Small intestine (tissue), 7 donors: ENCODE measurements around the gene NCBP3. TPM values are rescaled to one million over a fixed set of nuclear protein-coding genes. Genes with fewer than 3 reads are reported as not detected.

Experiments
- DNase-seq, 2 donors: peaks; one replicate each; pipeline versions ENCODE4 v3.0.0 to v3.0.0-alpha.2; 2013
- FAIRE-seq: peaks from 2 replicates; lab custom pipeline; 2012; peaks lifted over from hg19 to GRCh38; lab: Jason Lieb, UNC
- H3K27ac ChIP-seq, 3 donors: one replicate each; pipeline ENCODE4 v1.5.1; 2013; ENCODE audit warnings: low read length in 2 of 3, mild to moderate bottlenecking in 2 of 3, control low read depth in 1 of 3, inconsistent platforms in 1 of 3, low read depth in 1 of 3, moderate library complexity in 1 of 3
- H3K27me3 ChIP-seq, 3 donors: one replicate each; pipeline ENCODE4 v1.6.1; 2013; ENCODE audit warnings: low read length in 3 of 3, inconsistent platforms in 1 of 3; ENCODE audit not compliant: control insufficient read depth in 3 of 3, insufficient read depth in 3 of 3
- H3K36me3 ChIP-seq, 3 donors: one replicate each; pipeline ENCODE4 v1.6.1; 2013; ENCODE audit warnings: low read length in 3 of 3, inconsistent platforms in 1 of 3, low read depth in 1 of 3, mild to moderate bottlenecking in 1 of 3, moderate library complexity in 1 of 3; ENCODE audit not compliant: control insufficient read depth in 3 of 3, insufficient read depth in 2 of 3
- H3K4me1 ChIP-seq, 3 donors: one replicate each; pipeline ENCODE4 v1.6.1; 2013; ENCODE audit warnings: low read length in 2 of 3, inconsistent platforms in 1 of 3, low read depth in 1 of 3, mild to moderate bottlenecking in 1 of 3, moderate library complexity in 1 of 3; ENCODE audit not compliant: control insufficient read depth in 3 of 3, insufficient read depth in 2 of 3
- H3K4me3 ChIP-seq, 3 donors: one replicate each; pipeline ENCODE4 v1.5.1; 2013; ENCODE audit warnings: low read length in 3 of 3, control low read depth in 1 of 3, inconsistent platforms in 1 of 3, low read depth in 1 of 3, mild to moderate bottlenecking in 1 of 3, moderate library complexity in 1 of 3
- H3K9me3 ChIP-seq, 2 donors: one replicate each; pipeline ENCODE4 v1.6.1; 2013; ENCODE audit warnings: low read depth in 1 of 2, low read length in 1 of 2; ENCODE audit not compliant: control insufficient read depth in 2 of 2, insufficient read depth in 1 of 2
- WGBS, 3 donors: extraction: QIAGEN DNeasy Blood & Tissue Kit; methylation state at CpG; one replicate each; pipeline ENCODE4 v1.1.7; 2013; 5-methylcytosine and 5-hydroxymethylcytosine counted together
- polyA plus RNA-seq, 4 donors: library from polyadenylated mRNA; stranded (reverse) in 3 of 4; unstranded in 1 of 4; fragments of 200-250 nt in 3 of 4; fragments of 120-200 nt in 1 of 4; gene quantifications; one replicate each; pipeline versions ENCODE4 v1.2.1 to v1.2.3, GENCODE V29; 2013
- donor health status: healthy with polysubstance abuse.
- donor health status: control.
- donor health status: control.
- donor health status: Bipolar disorder and iron deficiency.
- donor health status: healthy.

NCBP3 gene
- polyA plus RNA-seq, 4 donors: 14.9 to 64.3 (median 21.2) TPM

DNA sequence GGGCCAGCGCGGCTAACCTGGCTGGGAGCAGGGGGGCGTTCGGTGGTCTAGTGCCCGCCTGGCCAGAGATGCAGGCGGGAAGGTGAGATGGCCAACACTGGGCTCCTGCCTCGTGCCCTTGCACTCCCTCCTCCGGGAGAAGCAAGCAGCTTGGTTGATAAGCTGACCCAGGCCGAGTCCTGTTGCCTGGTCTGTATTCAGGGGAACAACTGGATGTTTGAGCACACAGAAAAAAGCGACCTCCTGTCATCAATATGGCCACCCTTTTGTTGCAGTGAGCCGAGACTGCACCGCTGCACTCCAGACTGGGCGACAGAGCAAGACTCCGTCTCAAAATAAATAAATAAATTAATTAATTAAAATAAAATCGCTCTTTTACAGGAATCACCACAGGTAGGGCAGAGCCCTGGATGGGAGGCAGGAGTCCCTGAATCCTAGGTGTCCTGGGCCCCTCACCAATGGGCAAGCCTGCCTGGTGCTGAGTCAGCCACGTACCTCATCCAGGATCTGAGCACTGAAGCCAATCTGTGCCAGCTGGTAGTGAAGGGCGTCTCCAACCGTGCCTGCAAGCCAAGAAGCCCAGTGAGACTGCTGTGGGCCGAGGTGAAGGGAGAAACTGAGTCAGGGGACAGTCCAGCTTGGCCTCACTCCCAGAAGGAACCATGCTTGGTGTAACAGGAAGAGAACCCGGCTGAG is 90.6 kb downstream of the NCBP3 start:
- Histone ChIP-seq H3K9me3 (peaks cover 0 to 12% of the 10 kb centered on the region in 2 donors), H3K27me3 (no peaks in the 10 kb centered on the region), H3K4me1 (peaks cover 0 to 7% (median 0%) of the 10 kb centered on the region in 3 donors), H3K4me3 (peak overlapping the region in 2 of 3 donors; percentile 55 to 61), H3K36me3 (no peaks in the 10 kb centered on the region), H3K27ac (peak overlapping the region; percentile 71 to 89 (median 79))
- WGBS, 3 donors: 33 to 58% (median 51%) methylated on average over 20 of the region's 20 CpGs
- DNase-seq (no peak), FAIRE-seq (no peak)

DNA sequence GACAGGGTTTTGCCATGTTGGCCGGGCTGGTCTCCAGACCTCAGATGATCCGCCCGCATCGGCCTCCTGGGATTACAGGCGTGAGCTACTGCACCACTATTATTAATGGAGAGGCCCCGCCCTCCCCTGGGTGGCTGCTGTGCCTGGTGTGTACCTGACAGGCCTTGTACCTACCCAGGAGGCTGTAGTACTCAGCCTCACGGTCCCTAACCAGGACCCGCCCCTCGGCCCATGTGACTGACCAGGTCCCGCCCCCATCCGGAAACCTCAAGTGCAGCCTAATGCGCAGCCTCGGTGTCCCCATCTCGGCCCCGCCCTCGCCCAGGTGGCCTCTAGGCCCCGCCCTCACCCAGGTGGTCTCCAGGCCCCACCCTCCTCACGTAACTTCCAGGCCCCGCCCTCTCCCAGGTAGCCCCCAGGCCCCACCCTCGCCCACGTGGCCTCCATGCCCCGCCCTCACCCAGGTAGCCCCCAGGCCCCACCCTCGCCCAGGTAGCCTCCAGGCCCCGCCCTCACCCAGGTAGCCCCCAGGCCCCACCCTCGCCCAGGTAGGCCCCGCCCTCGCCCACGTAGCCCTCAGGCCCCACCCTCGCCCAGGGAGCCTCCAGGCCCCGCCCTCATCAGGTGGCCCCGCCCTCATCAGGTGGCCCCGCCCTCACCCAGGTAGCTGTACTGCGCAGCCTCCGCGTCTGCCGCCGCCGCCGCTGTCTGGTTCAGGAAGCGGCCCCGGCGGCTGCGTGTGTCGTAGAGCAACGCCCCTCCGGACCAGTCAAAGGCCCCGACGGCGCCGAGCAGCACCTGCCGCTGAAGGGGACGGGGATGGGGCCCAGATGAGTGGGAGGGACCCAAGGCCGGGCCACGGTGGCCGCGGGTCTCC is 91.3 kb downstream of the NCBP3 start:
- peak overlapping the region in 2 of 3 donors; percentile 55 to 61 for H3K4me3 ChIP-seq
- no peaks in the 10 kb centered on the region for H3K36me3 ChIP-seq
- DNase-seq (peak; percentile 97 to 98), FAIRE-seq (no peak)
- peak overlapping the region; percentile 71 to 89 (median 79) for H3K27ac ChIP-seq
- 3 to 10% (median 5%) methylated on average over 38 to 56 of the region's 56 CpGs for WGBS, 3 donors
- H3K9me3 ChIP-seq: peaks cover 0 to 7% of the 10 kb centered on the region in 2 donors
- H3K27me3 ChIP-seq: no peaks in the 10 kb centered on the region
- peaks cover 0 to 7% (median 0%) of the 10 kb centered on the region in 3 donors for H3K4me1 ChIP-seq

DNA sequence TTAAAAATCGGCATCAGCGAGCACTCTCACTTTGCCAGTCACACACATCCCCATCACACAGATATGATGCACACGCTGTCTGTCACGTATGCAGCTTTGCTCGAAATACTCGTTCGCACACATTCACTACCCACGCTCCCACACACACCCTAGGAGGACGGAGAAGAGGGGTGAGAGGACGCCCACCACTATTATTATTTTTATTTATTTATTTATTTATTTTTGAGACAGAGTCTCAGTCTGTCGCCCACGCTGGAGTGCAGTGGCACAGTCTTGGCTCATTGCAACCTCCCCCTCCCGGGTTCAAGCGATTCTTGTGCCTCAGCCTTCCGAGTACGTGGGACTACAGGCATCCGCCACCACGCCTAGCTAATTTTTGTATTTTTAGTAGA is 92.0 kb downstream of the NCBP3 start:
- Histone ChIP-seq H3K9me3 (peaks cover 0 to under 1% of the 10 kb centered on the region in 2 donors), H3K27me3 (no peaks in the 10 kb centered on the region), H3K4me1 (peaks cover 0 to 7% (median 0%) of the 10 kb centered on the region in 3 donors), H3K27ac (no peak overlapping the region), H3K4me3 (no peak overlapping the region), H3K36me3 (no peaks in the 10 kb centered on the region)
- no peak for DNase-seq
- 79 to 84% (median 84%) methylated on average over 18 of the region's 18 CpGs for WGBS, 3 donors
- FAIRE-seq: no peak

DNA sequence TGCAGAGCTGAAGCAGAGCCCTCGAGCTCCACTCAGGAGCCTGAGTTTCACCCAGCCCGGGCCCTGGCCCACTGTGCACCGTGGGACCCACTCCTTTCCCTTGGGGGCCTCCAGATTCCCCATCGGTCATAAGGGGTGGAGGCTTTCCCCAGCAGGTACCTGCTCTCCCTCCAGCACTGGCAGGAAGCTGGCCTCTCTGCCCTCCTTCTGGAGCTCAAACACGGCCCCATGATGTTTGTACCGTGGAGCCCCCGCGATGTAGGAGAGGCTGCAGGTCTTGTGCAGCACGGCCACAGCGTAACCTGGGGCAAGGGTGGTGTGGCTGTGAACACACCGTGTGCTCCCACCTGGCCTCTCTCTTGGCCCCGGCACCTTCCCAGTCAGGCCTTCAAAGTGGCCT is 92.4 kb downstream of the NCBP3 start:
- no peaks in the 10 kb centered on the region for H3K27me3 ChIP-seq
- DNase-seq (no peak), FAIRE-seq (no peak)
- 77 to 88% (median 80%) methylated on average over 12 of the region's 12 CpGs for WGBS, 3 donors
- H3K4me3 ChIP-seq: no peak overlapping the region
- H3K36me3 ChIP-seq: no peaks in the 10 kb centered on the region
- no peaks in the 10 kb centered on the region for H3K9me3 ChIP-seq
- H3K27ac ChIP-seq: no peak overlapping the region
- peaks cover 0 to 7% (median 0%) of the 10 kb centered on the region in 3 donors for H3K4me1 ChIP-seq

Other genes starting within 250 kb of the NCBP3 start
- gene TRPV1, start 236.8 kb downstream of the NCBP3 start, polyA plus RNA-seq: 10 to 100 TPM in 3 of 4 donors, 1 to 10 TPM in 1; 4.4 to 20.8 (median 13.0) TPM
- gene SHPK, start 210.0 kb downstream of the NCBP3 start, polyA plus RNA-seq: 10 to 100 TPM; 12.7 to 21.9 (median 18.1) TPM
- 10 to 100 TPM in 1 of 4 donors, 1 to 10 TPM in 3; 5.4 to 19.7 (median 7.0) TPM for gene CTNS, start 209.5 kb downstream of the NCBP3 start, polyA plus RNA-seq
- 100 to 1,000 TPM; 102 to 442 (median 235) TPM for gene TAX1BP3, start 177.7 kb downstream of the NCBP3 start, polyA plus RNA-seq
- 10 to 100 TPM; 40.0 to 85.4 (median 71.9) TPM for gene EMC6, start 177.4 kb downstream of the NCBP3 start, polyA plus RNA-seq
- 1 to 10 TPM in 2 of 4 donors, under 1 TPM in 2; 0.67 to 5.6 (median 1.9) TPM for gene P2RX5, start 150.1 kb downstream of the NCBP3 start, polyA plus RNA-seq
- 1 to 10 TPM in 2 of 4 donors, not detected in 2; 2.6 to 3.6 TPM for gene HASPIN, start 122.3 kb downstream of the NCBP3 start, polyA plus RNA-seq
- 10 to 100 TPM; 39.4 to 57.8 (median 45.1) TPM for gene ITGAE, start 45.1 kb downstream of the NCBP3 start, polyA plus RNA-seq
- gene CAMKK1, start 46.8 kb upstream of the NCBP3 start, polyA plus RNA-seq: 10 to 100 TPM in 1 of 4 donors, 1 to 10 TPM in 2, under 1 TPM in 1; 0.22 to 11.2 (median 3.2) TPM
- gene P2RX1, start 70.2 kb upstream of the NCBP3 start, polyA plus RNA-seq: 10 to 100 TPM in 1 of 4 donors, 1 to 10 TPM in 2, not detected in 1; 2.2 to 53.4 (median 3.2) TPM
- gene ATP2A3, start 118.2 kb upstream of the NCBP3 start, polyA plus RNA-seq: 10 to 100 TPM in 3 of 4 donors, 1 to 10 TPM in 1; 5.8 to 83.0 (median 24.4) TPM